Trophoblast cell (in vitro differentiated cells and primary cell): ENCODE results near the gene PMM1.

Source experiments
- DNase-seq, 2 donors: peaks; one replicate each; pipeline ENCODE4 v3.0.0-alpha.2; 2016
- H2AFZ ChIP-seq: 2 replicates; pipeline ENCODE4 v1.6.1; 2013; ENCODE audit warnings: low read length, moderate library complexity, mild to moderate bottlenecking; ENCODE audit not compliant: insufficient read depth, poor library complexity
- H2AK5ac ChIP-seq: 2 replicates; pipeline ENCODE4 v1.6.1; 2013; ENCODE audit warnings: mild to moderate bottlenecking, low read length
- H2BK120ac ChIP-seq: 2 replicates; pipeline ENCODE4 v1.6.1; 2013; ENCODE audit warnings: low read length, mild to moderate bottlenecking, moderate library complexity; ENCODE audit not compliant: insufficient read depth, poor library complexity
- H2BK12ac ChIP-seq: 2 replicates; pipeline ENCODE4 v1.6.1; 2013; ENCODE audit warnings: mild to moderate bottlenecking, low read length, moderate library complexity
- H2BK5ac ChIP-seq: 2 replicates; pipeline ENCODE4 v1.6.1; 2013; ENCODE audit warnings: low read length, low read depth, moderate library complexity, mild to moderate bottlenecking; ENCODE audit not compliant: poor library complexity
- H3K14ac ChIP-seq: 2 replicates; pipeline ENCODE4 v1.6.1; 2013; ENCODE audit warnings: mild to moderate bottlenecking, low read length
- H3K18ac ChIP-seq: 2 replicates; pipeline ENCODE4 v1.6.1; 2013; ENCODE audit warnings: mild to moderate bottlenecking, low read length
- H3K23ac ChIP-seq: 2 replicates; pipeline ENCODE4 v1.6.1; 2013; ENCODE audit warnings: low read length
- H3K27ac ChIP-seq: 2 replicates; pipeline ENCODE4 v1.5.1; 2013; ENCODE audit warnings: low read depth, mild to moderate bottlenecking, inconsistent platforms, low read length, moderate library complexity
- H3K27me3 ChIP-seq: 2 replicates; pipeline ENCODE4 v1.6.1; 2013; ENCODE audit warnings: inconsistent platforms, mild to moderate bottlenecking, low read length, moderate library complexity; ENCODE audit not compliant: insufficient read depth
- H3K36me3 ChIP-seq, 2 experiments: 1 replicate in 1 of 2; 2 replicates in 1 of 2; pipeline ENCODE4 v1.6.1; 2013; ENCODE audit warnings: low read length in 2 of 2, mild to moderate bottlenecking in 2 of 2, moderate library complexity in 1 of 2; ENCODE audit not compliant: insufficient read depth in 2 of 2, control insufficient read depth in 1 of 2
- H3K4ac ChIP-seq: 2 replicates; pipeline ENCODE4 v1.6.1; 2013; ENCODE audit warnings: low read depth, mild to moderate bottlenecking, low read length, moderate library complexity
- H3K4me1 ChIP-seq, 2 experiments: 1 replicate in 1 of 2; 2 replicates in 1 of 2; pipeline ENCODE4 v1.6.1; 2013; ENCODE audit warnings: low read length in 2 of 2, mild to moderate bottlenecking in 2 of 2, moderate library complexity in 1 of 2; ENCODE audit not compliant: insufficient read depth in 2 of 2, control insufficient read depth in 1 of 2
- H3K4me2 ChIP-seq: 2 replicates; pipeline ENCODE4 v1.6.1; 2013; ENCODE audit warnings: inconsistent platforms, mild to moderate bottlenecking, low read length, moderate library complexity
- H3K4me3 ChIP-seq: 2 replicates; pipeline ENCODE4 v1.5.1; 2013; ENCODE audit warnings: mild to moderate bottlenecking, low read depth, low read length, inconsistent platforms
- H3K79me1 ChIP-seq: one replicate; pipeline ENCODE4 v1.6.1; 2013; ENCODE audit warnings: low read length
- H3K79me2 ChIP-seq: 2 replicates; pipeline ENCODE4 v1.6.1; 2013; ENCODE audit warnings: low read length, mild to moderate bottlenecking; ENCODE audit not compliant: control insufficient read depth, insufficient read depth, poor library complexity
- H3K9ac ChIP-seq: 2 replicates; pipeline ENCODE4 v1.6.1; 2013; ENCODE audit warnings: mild to moderate bottlenecking, low read length
- H3K9me3 ChIP-seq: 2 replicates; pipeline ENCODE4 v1.6.1; 2013; ENCODE audit warnings: low read depth, mild to moderate bottlenecking, control low read depth, inconsistent platforms, low read length; ENCODE audit not compliant: insufficient read depth
- H4K12ac ChIP-seq: 2 replicates; pipeline ENCODE4 v1.6.1; 2013; ENCODE audit warnings: low read depth, mild to moderate bottlenecking, low read length, moderate library complexity
- H4K8ac ChIP-seq: 2 replicates; pipeline ENCODE4 v1.6.1; 2013; ENCODE audit warnings: low read depth, mild to moderate bottlenecking, low read length, moderate library complexity
- H4K91ac ChIP-seq: one replicate; pipeline ENCODE4 v1.6.1; 2013; ENCODE audit warnings: low read depth, mild to moderate bottlenecking, low read length, moderate library complexity
- WGBS: extraction: QIAGEN DNeasy Blood & Tissue Kit; methylation state at CpG from one replicate; pipeline ENCODE4 v1.1.7; 2013; ENCODE audit warnings: missing lambda C conversion rate; ENCODE audit not compliant: insufficient read length, insufficient coverage; ENCODE audit errors: extremely low coverage; 5-methylcytosine and 5-hydroxymethylcytosine counted together

The PMM1 gene

DNA sequence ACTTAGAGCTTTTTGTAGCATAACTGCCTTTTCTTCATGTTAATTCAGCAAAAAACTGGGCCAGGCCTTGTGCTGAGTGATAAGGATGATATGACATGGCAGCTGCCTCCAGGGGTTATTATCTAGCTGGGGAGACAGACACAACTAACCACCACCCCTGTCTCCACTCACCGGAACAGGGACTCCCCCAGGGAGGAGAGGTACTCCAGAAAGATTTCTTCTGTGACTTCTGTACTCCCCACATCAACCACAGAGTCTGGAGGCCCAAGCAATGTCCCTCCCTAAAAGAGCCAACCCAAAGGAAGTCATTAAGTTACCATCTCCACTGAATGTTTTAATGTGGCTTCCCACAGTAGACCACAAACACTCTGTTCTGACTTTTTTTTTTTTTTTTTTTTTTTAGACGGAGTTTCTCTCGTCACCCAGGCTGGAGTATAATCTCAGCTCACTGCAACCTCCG, 14.3 kb upstream of the PMM1 start:
- Histone ChIP-seq H2BK12ac (no peak overlapping the region), H4K91ac (no peak overlapping the region), H3K79me1 (no peaks in the 10 kb centered on the region), H2AFZ (no peak overlapping the region), H3K36me3 (peaks cover 24 to 41% of the 10 kb centered on the region in 2 experiments), H3K9ac (no peak overlapping the region), H3K27me3 (no peaks in the 10 kb centered on the region), H4K8ac (no peak overlapping the region), H4K12ac (no peak overlapping the region), H3K4me1 (no peaks in the 10 kb centered on the region), H2BK120ac (no peak overlapping the region), H3K4me3 (no peak overlapping the region), H3K14ac (no peak overlapping the region), H3K18ac (no peak overlapping the region), H2BK5ac (no peak overlapping the region), H3K9me3 (peaks cover 3% of the 10 kb centered on the region), H3K79me2 (no peaks in the 10 kb centered on the region), H2AK5ac (no peak overlapping the region), H3K4me2 (no peak overlapping the region), H3K23ac (no peak overlapping the region), H3K27ac (no peak overlapping the region), H3K4ac (no peak overlapping the region)
- no peak for DNase-seq
- WGBS = no CpG with 5 or more reads among the region's 4 CpGs

DNA sequence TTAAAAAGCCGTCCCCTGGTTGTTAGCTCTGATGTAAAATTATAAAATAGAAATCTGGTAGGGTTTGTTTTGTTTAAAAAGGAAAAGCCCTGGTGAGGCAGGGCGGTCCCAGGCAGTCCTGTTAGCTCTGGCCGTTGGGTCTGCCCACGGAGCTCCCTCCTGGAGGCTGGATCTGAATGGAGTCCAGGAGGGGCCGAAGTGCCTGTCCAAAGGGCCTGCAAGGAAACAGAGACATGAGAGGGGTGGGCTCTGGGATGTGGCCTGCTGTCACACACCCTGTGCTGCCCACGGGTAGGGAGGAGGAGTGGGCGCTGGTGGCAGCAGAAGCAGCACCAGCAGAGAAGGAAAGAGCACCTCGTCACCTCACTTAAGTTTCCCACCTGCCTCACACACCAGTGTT, 11.3 kb upstream of the PMM1 start:
- H3K79me1 ChIP-seq = no peaks in the 10 kb centered on the region
- no peak overlapping the region for H3K18ac ChIP-seq
- no peak overlapping the region for H3K4me2 ChIP-seq
- no peak overlapping the region for H3K4ac ChIP-seq
- H4K8ac ChIP-seq = no peak overlapping the region
- H3K27ac ChIP-seq = no peak overlapping the region
- H3K23ac ChIP-seq = no peak overlapping the region
- WGBS = no CpG with 5 or more reads among the region's 8 CpGs
- no peak overlapping the region for H2AFZ ChIP-seq
- no peak overlapping the region for H2BK120ac ChIP-seq
- no peak overlapping the region for H2AK5ac ChIP-seq
- H3K9ac ChIP-seq = no peak overlapping the region
- H3K27me3 ChIP-seq = no peaks in the 10 kb centered on the region
- no peak overlapping the region for H2BK5ac ChIP-seq
- DNase-seq = no peak
- no peaks in the 10 kb centered on the region for H3K79me2 ChIP-seq
- no peak overlapping the region for H3K4me3 ChIP-seq
- no peak overlapping the region for H4K12ac ChIP-seq
- no peaks in the 10 kb centered on the region for H3K4me1 ChIP-seq
- no peak overlapping the region for H2BK12ac ChIP-seq
- peaks cover 5% of the 10 kb centered on the region for H3K9me3 ChIP-seq
- H3K36me3 ChIP-seq = peaks cover 20 to 34% of the 10 kb centered on the region in 2 experiments
- no peak overlapping the region for H3K14ac ChIP-seq
- no peak overlapping the region for H4K91ac ChIP-seq

DNA sequence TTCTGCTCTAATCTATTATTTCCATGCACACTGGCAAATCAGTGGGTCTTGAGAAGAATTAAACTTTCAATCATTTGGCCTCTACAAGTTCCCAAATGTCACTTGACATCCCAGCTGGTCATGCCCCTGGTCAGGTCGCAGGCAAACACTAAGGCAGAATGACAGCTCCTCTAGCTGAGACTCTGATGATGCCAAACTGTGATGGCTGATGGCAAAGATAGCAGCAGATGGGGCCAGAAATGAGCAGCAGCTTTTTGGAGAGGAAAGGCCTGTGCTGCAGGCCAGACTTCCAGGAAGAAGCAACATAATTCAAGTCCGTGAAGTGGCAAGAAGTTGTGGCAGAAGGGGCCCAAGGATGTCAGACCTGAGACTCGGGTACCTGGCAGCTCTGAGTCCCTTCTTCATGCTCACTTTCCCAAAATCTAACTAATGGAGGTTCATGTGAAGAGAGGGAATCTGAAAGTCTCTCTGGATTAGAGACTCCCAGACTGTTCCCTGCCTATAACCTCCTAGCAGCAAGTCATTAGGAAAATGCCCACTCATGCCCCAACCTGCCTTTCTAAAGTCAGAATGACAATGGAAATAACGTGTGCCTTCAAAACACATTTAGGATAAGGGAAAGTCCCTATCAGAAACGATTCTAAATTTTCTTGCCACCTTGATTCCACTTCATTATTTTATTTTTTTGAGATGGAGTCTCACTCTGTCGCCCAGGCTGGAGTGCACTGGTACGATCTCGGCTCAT, 9.4 kb upstream of the PMM1 start:
- Histone ChIP-seq H2BK5ac (no peak overlapping the region), H3K27ac (no peak overlapping the region), H4K8ac (no peak overlapping the region), H3K18ac (no peak overlapping the region), H3K4me2 (no peak overlapping the region), H3K4me1 (no peaks in the 10 kb centered on the region), H3K79me2 (no peaks in the 10 kb centered on the region), H3K27me3 (no peaks in the 10 kb centered on the region), H3K23ac (no peak overlapping the region), H4K12ac (no peak overlapping the region), H3K4me3 (no peak overlapping the region), H3K14ac (no peak overlapping the region), H2BK12ac (no peak overlapping the region), H2AK5ac (no peak overlapping the region), H3K9ac (no peak overlapping the region), H2AFZ (no peak overlapping the region), H3K4ac (no peak overlapping the region), H3K79me1 (no peaks in the 10 kb centered on the region), H3K36me3 (peaks cover 18 to 25% of the 10 kb centered on the region in 2 experiments), H2BK120ac (no peak overlapping the region), H3K9me3 (peaks cover 5% of the 10 kb centered on the region), H4K91ac (no peak overlapping the region)
- WGBS = no CpG with 5 or more reads among the region's 8 CpGs
- DNase-seq = no peak

DNA sequence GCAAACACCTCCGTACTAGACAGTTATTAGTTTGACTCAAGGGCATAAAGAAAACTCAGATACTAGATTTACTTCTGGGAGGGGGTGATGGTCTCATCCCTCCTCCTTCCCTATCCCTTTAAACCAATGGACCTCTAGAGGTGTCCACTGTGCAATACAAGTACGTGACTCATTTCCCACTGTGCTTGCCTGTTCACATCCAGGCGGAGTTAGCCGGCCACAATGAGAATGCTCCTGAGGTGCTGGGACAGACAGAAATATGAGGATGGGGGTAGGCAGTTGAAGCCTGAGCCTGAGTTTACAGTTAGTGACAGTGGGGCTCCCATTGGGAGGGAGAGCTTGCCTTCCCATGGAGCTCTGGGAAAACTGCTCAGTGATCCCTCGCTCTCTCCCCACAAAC, 8.4 kb upstream of the PMM1 start:
- no peaks in the 10 kb centered on the region for H3K79me2 ChIP-seq
- H3K9me3 ChIP-seq = peaks cover 5% of the 10 kb centered on the region
- no peaks in the 10 kb centered on the region for H3K4me1 ChIP-seq
- H3K4ac ChIP-seq = no peak overlapping the region
- no peak overlapping the region for H4K8ac ChIP-seq
- no peak overlapping the region for H2BK12ac ChIP-seq
- H3K27me3 ChIP-seq = no peaks in the 10 kb centered on the region
- H2BK120ac ChIP-seq = no peak overlapping the region
- no peaks in the 10 kb centered on the region for H3K79me1 ChIP-seq
- H4K91ac ChIP-seq = no peak overlapping the region
- no peak overlapping the region for H3K9ac ChIP-seq
- H2AFZ ChIP-seq = no peak overlapping the region
- H4K12ac ChIP-seq = no peak overlapping the region
- no peak overlapping the region for H3K18ac ChIP-seq
- no peak for DNase-seq
- H3K27ac ChIP-seq = no peak overlapping the region
- no peak overlapping the region for H3K14ac ChIP-seq
- H2BK5ac ChIP-seq = no peak overlapping the region
- no CpG with 5 or more reads among the region's 5 CpGs for WGBS
- H3K4me3 ChIP-seq = no peak overlapping the region
- peaks cover 17 to 21% of the 10 kb centered on the region in 2 experiments for H3K36me3 ChIP-seq
- H2AK5ac ChIP-seq = no peak overlapping the region
- no peak overlapping the region for H3K4me2 ChIP-seq
- H3K23ac ChIP-seq = no peak overlapping the region
